CD4-positive, alpha-beta memory T cell (primary cell): Measurements from ENCODE around the gene FBXO41. TPM values are rescaled to one million over a fixed set of nuclear protein-coding genes. Genes with fewer than 3 reads are reported as not detected.

Experiments used
- CTCF ChIA-PET: fragments of 350-600 bp; sonication (Branson Sonifier 250); formaldehyde crosslinking; loops from one replicate; lab custom pipeline; 2021; ENCODE audit warnings: inconsistent platforms; ENCODE audit not compliant: partially characterized antibody; lab: Charles Lee
- POLR2A ChIA-PET: fragments of 350-600 bp; sonication (Branson Sonifier 250); formaldehyde crosslinking; loops from one replicate; lab custom pipeline; 2021; ENCODE audit not compliant: partially characterized antibody; lab: Charles Lee
- DNase-seq, 5 donors: peaks; one replicate each; pipeline versions ENCODE4 v3.0.0 to v3.0.0-alpha.2; 2020 to 2022; ENCODE audit warnings: mixed read lengths in 1 of 5
- H3K27ac ChIP-seq: one replicate; pipeline ENCODE4 v1.7.0; 2013; ENCODE audit warnings: low read depth, low read length
- H3K27me3 ChIP-seq: 2 replicates; pipeline ENCODE4 v1.7.0; 2013; ENCODE audit warnings: mild to moderate bottlenecking, low read length, moderate library complexity; ENCODE audit not compliant: insufficient read depth
- H3K36me3 ChIP-seq: 2 replicates; pipeline ENCODE4 v1.7.0; 2013; ENCODE audit warnings: mild to moderate bottlenecking, low read length, moderate library complexity; ENCODE audit not compliant: insufficient read depth
- H3K4me1 ChIP-seq: 2 replicates; pipeline ENCODE4 v1.7.0; 2013; ENCODE audit warnings: mild to moderate bottlenecking, low read length, moderate library complexity; ENCODE audit not compliant: insufficient read depth
- H3K4me3 ChIP-seq, 2 donors: one replicate each; pipeline ENCODE4 v1.7.0; 2013; ENCODE audit warnings: low read length in 2 of 2, mild to moderate bottlenecking in 1 of 2
- H3K9me3 ChIP-seq, 2 donors: one replicate each; pipeline ENCODE4 v1.7.0; 2013; ENCODE audit warnings: low read length in 2 of 2, control low read depth in 1 of 2; ENCODE audit not compliant: control insufficient read depth in 1 of 2
- H3K27ac Mint-ChIP-seq, 7 donors: one replicate each; pipeline ENCODE4 v1.8.0; 2020 to 2021; ENCODE audit warnings: mixed read lengths in 7 of 7, mild to moderate bottlenecking in 6 of 7, inconsistent platforms in 3 of 7, moderate library complexity in 3 of 7
- H3K27me3 Mint-ChIP-seq, 2 donors: one replicate each; pipeline ENCODE4 v1.8.0; 2020 to 2021; ENCODE audit warnings: mixed read lengths in 2 of 2
- H3K36me3 Mint-ChIP-seq, 2 donors: one replicate each; pipeline ENCODE4 v1.8.0; 2020 to 2021; ENCODE audit warnings: mixed read lengths in 2 of 2, inconsistent platforms in 1 of 2, mild to moderate bottlenecking in 1 of 2
- H3K4me1 Mint-ChIP-seq, 4 donors: one replicate each; pipeline ENCODE4 v1.8.0; 2020 to 2021; ENCODE audit warnings: mixed read lengths in 4 of 4, mild to moderate bottlenecking in 1 of 4
- H3K4me3 Mint-ChIP-seq, 8 donors: one replicate each; pipeline ENCODE4 v1.8.0; 2020 to 2021; ENCODE audit warnings: mixed read lengths in 8 of 8, mild to moderate bottlenecking in 7 of 8, moderate library complexity in 6 of 8, inconsistent platforms in 3 of 8
- H3K9me3 Mint-ChIP-seq, 8 donors: one replicate each; pipeline ENCODE4 v1.8.0; 2020 to 2021; ENCODE audit warnings: mixed read lengths in 8 of 8, mild to moderate bottlenecking in 5 of 8, inconsistent platforms in 3 of 8, moderate library complexity in 1 of 8
- intact Hi-C: fragments of 100-400 bp; cut with micrococcal nuclease; formaldehyde crosslinking; loops from one replicate; pipeline ENCODE4 v1.15.1; 2023
- polyA plus RNA-seq, 2 donors: library from polyadenylated mRNA; unstranded; fragments of 300-500 nt; fragmentation: Illumina TruSeq; gene quantifications; one replicate each; pipeline ENCODE4 v1.2.3, GENCODE V29; 2021
- total RNA-seq, 2 experiments: library from RNA; stranded (reverse); gene quantifications; one replicate each; pipeline ENCODE4 v1.2.3, GENCODE V29; 2021

The FBXO41 gene
- total and polyA plus RNA-seq, 4 experiments from 2014 or later = 1.6 to 11.4 (median 9.8) TPM; not detected in 1

DNA sequence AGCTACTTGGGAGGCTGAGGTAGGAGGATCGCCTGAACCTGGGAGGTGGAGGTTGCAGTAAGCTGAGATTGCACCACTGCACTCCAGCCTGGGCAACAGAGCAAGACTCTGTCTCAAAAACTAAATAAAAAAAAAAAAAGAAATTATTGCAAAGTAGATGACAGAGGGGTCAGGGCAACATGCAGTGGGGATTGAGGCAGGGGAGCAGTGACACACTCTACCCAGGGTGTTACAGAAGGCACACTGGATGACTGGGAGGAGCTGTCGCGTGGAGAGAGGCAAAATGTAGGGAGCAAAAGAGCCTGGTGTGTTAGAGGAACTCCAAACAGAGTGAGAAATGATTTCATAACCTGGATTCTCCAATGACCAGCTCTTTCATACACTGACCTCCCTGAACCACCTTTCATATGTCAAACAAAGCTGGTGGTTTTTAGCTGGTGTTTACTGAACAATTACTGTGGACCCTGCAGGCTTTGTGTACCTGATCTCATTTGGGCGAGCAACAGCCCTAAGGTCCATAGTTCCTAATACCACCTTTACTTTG lies 22.1 kb downstream of the FBXO41 start:
- ChIA-PET CTCF (interaction anchor here (1.2 to 1.8 kb wide), 2 partner anchors 23 to 28 kb away, joined by 4 to 5 read pairs; no protein-coding TSS in a partner anchor), POLR2A (interaction anchor here (0.6 kb wide), 1 partner anchor 15 kb away, joined by 4 read pairs; no protein-coding TSS in a partner anchor)
- H3K36me3 ChIP-seq = no peaks in the 10 kb centered on the region
- H3K36me3 Mint-ChIP-seq = peaks cover 0 to 10% of the 10 kb centered on the region in 2 donors
- H3K27ac Mint-ChIP-seq = peak overlapping the region in 1 of 7 donors; percentile 26
- no peak for DNase-seq
- H3K4me3 Mint-ChIP-seq = no peak overlapping the region
- H3K4me1 ChIP-seq = peaks cover 8% of the 10 kb centered on the region
- no peaks in the 10 kb centered on the region for H3K27me3 ChIP-seq
- H3K27ac ChIP-seq = no peak overlapping the region
- no peaks in the 10 kb centered on the region for H3K9me3 ChIP-seq
- H3K4me3 ChIP-seq = no peak overlapping the region
- peaks cover 5 to 15% (median 10%) of the 10 kb centered on the region in 4 donors for H3K4me1 Mint-ChIP-seq
- intact Hi-C loops = no loop called here
- no peaks in the 10 kb centered on the region for H3K9me3 Mint-ChIP-seq
- no peaks in the 10 kb centered on the region for H3K27me3 Mint-ChIP-seq

DNA sequence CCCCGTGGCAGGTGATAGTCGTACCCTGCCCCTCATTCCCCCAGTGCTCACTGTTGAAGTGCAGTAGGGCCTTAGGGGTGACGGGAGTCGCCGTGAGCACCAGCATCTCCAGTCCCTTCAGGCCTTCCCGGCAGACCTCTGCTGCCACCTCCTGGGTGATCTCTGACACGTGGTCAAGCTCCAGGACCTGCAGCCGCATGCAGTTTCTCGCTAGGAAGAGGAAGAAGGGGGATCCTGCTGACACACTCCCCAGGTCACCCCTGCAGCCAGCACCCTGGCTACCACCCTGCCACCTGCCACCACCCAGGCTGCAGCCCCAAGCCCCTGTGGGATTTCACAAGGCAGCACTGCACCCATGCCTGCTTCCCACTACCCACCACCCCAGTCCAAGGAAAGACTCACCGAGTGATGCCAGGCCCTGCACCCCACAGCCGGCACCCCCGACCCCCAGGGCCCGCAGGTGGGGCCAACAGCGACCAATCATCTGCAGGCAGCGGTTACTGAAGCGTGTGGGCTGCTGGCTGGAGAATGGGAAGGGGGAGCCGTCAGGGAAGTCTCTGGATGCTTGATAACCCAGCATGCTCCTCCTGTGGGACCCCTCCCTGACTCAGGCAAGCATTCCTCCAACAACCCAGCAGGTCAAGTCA lies 23.8 kb downstream of the FBXO41 start:
- intact Hi-C loops = no loop called here
- ChIA-PET POLR2A (no interaction called here), CTCF (no interaction called here)
- H3K27me3 ChIP-seq = no peaks in the 10 kb centered on the region
- peaks cover 0 to 9% of the 10 kb centered on the region in 2 donors for H3K36me3 Mint-ChIP-seq
- H3K4me1 ChIP-seq = peaks cover 8% of the 10 kb centered on the region
- H3K27ac ChIP-seq = no peak overlapping the region
- H3K4me3 ChIP-seq = no peak overlapping the region
- DNase-seq = no peak
- no peaks in the 10 kb centered on the region for H3K27me3 Mint-ChIP-seq
- peaks cover 1 to 21% (median 5%) of the 10 kb centered on the region in 4 donors for H3K4me1 Mint-ChIP-seq
- no peaks in the 10 kb centered on the region for H3K9me3 Mint-ChIP-seq
- no peaks in the 10 kb centered on the region for H3K36me3 ChIP-seq
- no peaks in the 10 kb centered on the region for H3K9me3 ChIP-seq
- H3K4me3 Mint-ChIP-seq = no peak overlapping the region
- H3K27ac Mint-ChIP-seq = no peak overlapping the region

DNA sequence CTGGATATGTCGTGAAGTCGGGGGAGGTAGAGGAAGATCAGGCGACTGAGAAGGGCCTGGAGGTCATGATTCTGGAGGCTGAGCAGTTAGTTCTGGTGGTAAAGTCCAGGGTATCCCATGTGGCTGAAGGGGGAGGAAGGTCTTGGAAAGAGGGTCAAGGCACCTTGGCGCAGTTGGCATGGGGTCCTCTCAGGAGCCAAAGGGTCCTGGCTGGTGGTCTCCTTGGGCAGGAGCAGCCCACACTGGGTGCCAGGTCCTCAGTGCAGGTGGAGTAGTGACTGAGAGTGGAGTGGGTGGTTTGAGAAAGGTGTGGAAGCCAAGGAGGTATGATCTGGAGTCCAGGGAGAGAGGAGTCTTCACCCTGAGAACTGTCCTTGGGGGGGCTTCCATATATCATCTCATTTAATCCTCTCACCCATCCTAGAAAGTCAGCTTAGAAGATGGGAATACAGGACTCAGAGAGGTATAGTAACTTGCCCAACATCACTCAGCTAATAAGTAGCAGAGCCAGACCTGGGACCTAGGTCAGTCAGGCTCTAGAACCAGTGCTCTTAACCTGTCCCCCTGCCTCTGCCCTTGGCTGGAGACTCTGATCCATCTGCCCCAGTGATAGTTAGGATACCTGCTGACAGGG lies 24.5 kb downstream of the FBXO41 start:
- Mint-ChIP-seq H3K4me1 (peaks cover 1 to 21% (median 5%) of the 10 kb centered on the region in 4 donors), H3K9me3 (peaks cover 0 to 2% (median 0%) of the 10 kb centered on the region in 8 donors), H3K27me3 (no peaks in the 10 kb centered on the region), H3K4me3 (no peak overlapping the region), H3K27ac (peak overlapping the region in 1 of 7 donors; percentile 17), H3K36me3 (peaks cover 0 to 9% of the 10 kb centered on the region in 2 donors)
- intact Hi-C loops = no loop called here
- DNase-seq = no peak
- Histone ChIP-seq H3K4me3 (no peak overlapping the region), H3K27ac (no peak overlapping the region), H3K9me3 (no peaks in the 10 kb centered on the region), H3K27me3 (no peaks in the 10 kb centered on the region), H3K4me1 (peaks cover 8% of the 10 kb centered on the region), H3K36me3 (no peaks in the 10 kb centered on the region)
- CTCF ChIA-PET = interaction anchor here (3.6 kb wide), 1 partner anchor 29 kb away, joined by 13 read pairs; no protein-coding TSS in a partner anchor
- POLR2A ChIA-PET = no interaction called here

DNA sequence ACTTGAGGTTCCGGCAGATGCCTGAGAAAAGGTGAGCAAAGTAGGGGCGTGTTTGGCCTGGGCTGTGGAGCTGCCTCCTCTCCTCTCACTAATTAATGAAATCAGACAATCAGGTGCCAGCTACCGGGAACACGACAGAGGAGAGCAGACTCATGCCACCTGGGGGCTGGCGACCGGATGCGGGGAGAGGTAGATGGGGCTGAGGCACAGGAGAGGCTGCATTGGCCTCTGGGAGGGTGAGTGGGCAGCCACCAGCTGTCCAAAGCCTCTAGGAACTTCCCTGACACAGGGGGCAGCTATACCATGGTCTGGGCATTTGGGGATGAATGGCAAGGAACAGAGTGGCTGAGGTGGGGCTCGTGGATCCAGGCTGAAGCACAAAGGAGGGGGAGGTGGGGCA lies 25.0 kb downstream of the FBXO41 start:
- POLR2A ChIA-PET = no interaction called here

DNA sequence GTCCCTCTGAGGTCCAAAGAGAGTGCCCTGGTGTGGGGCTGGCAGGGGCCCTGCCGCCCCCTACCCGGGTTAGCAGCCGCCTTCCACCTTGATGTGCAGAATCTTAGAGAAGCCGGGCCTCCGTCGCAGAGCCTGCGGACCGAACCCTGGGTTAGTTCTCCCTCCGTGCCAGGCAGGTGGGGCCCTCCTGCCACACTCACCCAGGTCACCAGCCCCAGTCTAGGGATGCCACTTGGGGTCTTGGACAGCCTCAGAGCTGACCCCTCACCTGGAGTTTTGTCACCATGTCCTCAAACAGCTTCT lies 25.4 kb downstream of the FBXO41 start:
- no peak for DNase-seq
- no peak overlapping the region for H3K27ac Mint-ChIP-seq
- intact Hi-C loops = no loop called here
- peaks cover 2 to 13% of the 10 kb centered on the region in 2 donors for H3K36me3 Mint-ChIP-seq
- H3K4me3 Mint-ChIP-seq = no peak overlapping the region
- Histone ChIP-seq H3K27me3 (no peaks in the 10 kb centered on the region), H3K36me3 (no peaks in the 10 kb centered on the region), H3K9me3 (no peaks in the 10 kb centered on the region), H3K4me3 (no peak overlapping the region), H3K27ac (no peak overlapping the region), H3K4me1 (peaks cover 8% of the 10 kb centered on the region)
- ChIA-PET CTCF (interaction anchor here (3.6 kb wide), 1 partner anchor 30 kb away, joined by 13 read pairs; no protein-coding TSS in a partner anchor), POLR2A (interaction anchor here (1.8 kb wide), 1 partner anchor 9 kb away, joined by 8 read pairs; no protein-coding TSS in a partner anchor)
- H3K9me3 Mint-ChIP-seq = peaks cover 0 to 2% (median 0%) of the 10 kb centered on the region in 8 donors
- H3K27me3 Mint-ChIP-seq = no peaks in the 10 kb centered on the region
- H3K4me1 Mint-ChIP-seq = peaks cover 1 to 21% (median 5%) of the 10 kb centered on the region in 4 donors

More for the DNA sequence above, 25.0 kb downstream of the FBXO41 start:
- Histone ChIP-seq H3K9me3 (no peaks in the 10 kb centered on the region), H3K36me3 (no peaks in the 10 kb centered on the region), H3K27ac (no peak overlapping the region), H3K27me3 (no peaks in the 10 kb centered on the region), H3K4me1 (peaks cover 8% of the 10 kb centered on the region), H3K4me3 (no peak overlapping the region)
- H3K4me1 Mint-ChIP-seq = peaks cover 1 to 21% (median 5%) of the 10 kb centered on the region in 4 donors
- peaks cover 0 to 2% (median 0%) of the 10 kb centered on the region in 8 donors for H3K9me3 Mint-ChIP-seq
- H3K27ac Mint-ChIP-seq = no peak overlapping the region
- no peak overlapping the region for H3K4me3 Mint-ChIP-seq
- CTCF ChIA-PET = interaction anchor here (3.6 kb wide), 1 partner anchor 30 kb away, joined by 13 read pairs; no protein-coding TSS in a partner anchor
- peaks cover 0 to 13% of the 10 kb centered on the region in 2 donors for H3K36me3 Mint-ChIP-seq
- intact Hi-C loops = no loop called here
- DNase-seq = no peak
- no peaks in the 10 kb centered on the region for H3K27me3 Mint-ChIP-seq

DNA sequence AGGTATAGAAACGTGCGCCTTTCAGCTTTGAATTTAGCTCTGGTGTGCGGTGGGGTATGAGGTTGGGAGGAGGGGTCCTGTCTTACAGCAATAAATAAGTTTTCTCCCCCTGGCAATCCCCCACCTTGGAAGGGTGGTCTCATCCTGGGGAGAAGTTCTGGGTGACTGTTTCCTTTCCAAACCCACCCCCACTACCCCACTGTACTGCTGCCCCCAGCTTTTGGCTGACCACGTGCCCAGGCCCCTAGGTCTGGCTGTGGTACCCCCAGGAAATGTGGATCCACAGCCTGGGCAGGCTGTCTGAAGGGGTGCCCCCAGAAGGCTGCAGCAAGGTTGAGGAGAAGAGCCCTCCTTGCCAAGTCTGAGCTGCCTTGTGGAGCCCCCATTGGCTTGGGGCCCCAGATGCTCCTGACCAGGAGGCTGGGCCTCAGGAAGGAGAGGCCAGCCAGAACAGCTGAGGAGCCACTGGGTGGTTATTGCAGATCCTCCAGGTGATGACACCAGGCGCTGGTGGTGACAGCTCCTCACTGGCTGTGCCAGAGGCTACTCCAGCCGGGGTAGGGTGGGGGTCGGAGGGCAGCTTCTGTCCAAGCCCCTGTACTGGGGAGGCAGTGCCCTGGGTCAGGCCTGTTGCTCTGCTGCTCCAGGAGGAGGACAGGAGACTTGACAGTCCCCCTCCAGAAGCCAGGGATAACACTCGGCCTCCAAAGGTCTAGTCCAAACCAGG lies 25.9 kb downstream of the FBXO41 start:
- Histone ChIP-seq H3K27ac (no peak overlapping the region), H3K36me3 (peaks cover 1% of the 10 kb centered on the region), H3K27me3 (no peaks in the 10 kb centered on the region), H3K4me3 (no peak overlapping the region), H3K4me1 (peaks cover 8% of the 10 kb centered on the region), H3K9me3 (no peaks in the 10 kb centered on the region)
- POLR2A ChIA-PET = interaction anchor here (1.8 kb wide), 1 partner anchor 10 kb away, joined by 8 read pairs; no protein-coding TSS in a partner anchor
- peak overlapping the region in 2 of 7 donors; percentile 22 to 57 for H3K27ac Mint-ChIP-seq
- peaks cover 6 to 15% of the 10 kb centered on the region in 2 donors for H3K36me3 Mint-ChIP-seq
- peaks cover 1 to 21% (median 5%) of the 10 kb centered on the region in 4 donors for H3K4me1 Mint-ChIP-seq
- H3K27me3 Mint-ChIP-seq = no peaks in the 10 kb centered on the region
- no peak overlapping the region for H3K4me3 Mint-ChIP-seq
- intact Hi-C loops = no loop called here
- peaks cover 0 to 2% (median 0%) of the 10 kb centered on the region in 8 donors for H3K9me3 Mint-ChIP-seq
- DNase-seq = no peak
- CTCF ChIA-PET = interaction anchor here (3.6 kb wide), 1 partner anchor 31 kb away, joined by 13 read pairs; no protein-coding TSS in a partner anchor
